ENCODE measurements around the gene MNT.

MNT gene

GRCh38 chr17:2395258-2396181 is 5.3 kb downstream of the MNT start:
- no peak for DNase-seq (ENCODE audit: low read depth in 2 of 2)

GRCh38 chr17:2394775-2395201 is 6.1 kb downstream of the MNT start:
- no peak for DNase-seq (ENCODE audit: low read depth in 2 of 2)

GRCh38 chr17:2393954-2394749 is 6.7 kb downstream of the MNT start:
- DNase-seq (ENCODE audit: low read depth in 2 of 2) = no peak

GRCh38 chr17:2393174-2393953 is 7.5 kb downstream of the MNT start:
- peak; percentile 86 to 88 for DNase-seq (ENCODE audit: low read depth in 2 of 2)

GRCh38 chr17:2392252-2393173 is 8.3 kb downstream of the MNT start:
- peak; percentile 98 to 99 for DNase-seq (ENCODE audit: low read depth in 2 of 2)

- no peak for DNase-seq (ENCODE audit: low read depth in 2 of 2)
Measured at GRCh38 chr17:2391597-2392251, 9.1 kb downstream of the MNT start.

GRCh38 chr17:2390199-2390836 is 10.5 kb downstream of the MNT start:
- no peak for DNase-seq (ENCODE audit: low read depth in 2 of 2)

- no peak for DNase-seq (ENCODE audit: low read depth in 2 of 2)
Measured at GRCh38 chr17:2388683-2389055, 12.2 kb downstream of the MNT start.

- DNase-seq (ENCODE audit: low read depth in 2 of 2) = no peak
Measured at GRCh38 chr17:2388020-2388682, 12.7 kb downstream of the MNT start.

- no peak for DNase-seq (ENCODE audit: low read depth in 2 of 2)
Measured at GRCh38 chr17:2387086-2388019, 13.5 kb downstream of the MNT start.

GRCh38 chr17:2386400-2387085 is 14.3 kb downstream of the MNT start:
- no peak for DNase-seq (ENCODE audit: low read depth in 2 of 2)

- no peak for DNase-seq (ENCODE audit: low read depth in 2 of 2)
Measured at GRCh38 chr17:2385240-2386210, 15.3 kb downstream of the MNT start.

- no peak for DNase-seq (ENCODE audit: low read depth in 2 of 2)
Measured at GRCh38 chr17:2384439-2385127, 16.3 kb downstream of the MNT start.

GRCh38 chr17:2383628-2384167 is 17.2 kb downstream of the MNT start:
- DNase-seq (ENCODE audit: low read depth in 2 of 2) = no peak

- no peak for DNase-seq (ENCODE audit: low read depth in 2 of 2)
Measured at GRCh38 chr17:2380950-2381649, 19.8 kb downstream of the MNT start.

All from stimulated activated CD4-positive, alpha-beta T cell treated with anti-CD3 and anti-CD28 coated beads, Interleukin-4, amount 100 ng/mL, for 48 hours (primary cell).